ENCODE data around the gene COG2. TPM values are rescaled to one million over a fixed set of nuclear protein-coding genes. Genes with fewer than 3 reads are reported as not detected.

COG2 gene
- total RNA-seq, 1 donor, result 23.9 TPM

- no peaks in the 10 kb centered on the region for H3K79me2 ChIP-seq (ENCODE audit: insufficient read depth, low read length)
- H3K27me3 ChIP-seq (ENCODE audit: insufficient read depth, low read length), result no peaks in the 10 kb centered on the region
- no peak overlapping the region for H3K27ac ChIP-seq (ENCODE audit: low read depth, low read length)
These were observed 33.1 kb upstream of the COG2 start for GRCh38 chr1:230609208-230609607.

GRCh38 chr1:230610589-230610988 lies 31.7 kb upstream of the COG2 start:
- H3K4me3 ChIP-seq (ENCODE audit: insufficient read depth, low read length), result no peak overlapping the region
- DNase-seq (ENCODE audit: insufficient read length, low spot score, missing footprints), result no peak
- no peaks in the 10 kb centered on the region for H3K79me2 ChIP-seq (ENCODE audit: insufficient read depth, low read length)
- no peaks in the 10 kb centered on the region for H3K4me1 ChIP-seq (ENCODE audit: insufficient read depth, low read length)
- TF ChIP-seq CTCF (IDR thresholded peaks at IDR 0.05; ENCODE audit: extremely low read depth, low read depth, low read length), result no peak
- no peaks in the 10 kb centered on the region for H4K20me1 ChIP-seq (ENCODE audit: insufficient read depth, low read length)
- H3K27ac ChIP-seq (ENCODE audit: low read depth, low read length), result no peak overlapping the region
- no peaks in the 10 kb centered on the region for H3K9me3 ChIP-seq (ENCODE audit: low read depth, low read length)
- no peaks in the 10 kb centered on the region for H3K36me3 ChIP-seq (ENCODE audit: insufficient read depth, low read length)
- H3K4me2 ChIP-seq (ENCODE audit: insufficient read depth, low read length), result no peak overlapping the region
- H2AFZ ChIP-seq (ENCODE audit: low read length), result no peak overlapping the region
- H3K27me3 ChIP-seq (ENCODE audit: insufficient read depth, low read length), result no peaks in the 10 kb centered on the region

More at GRCh38 chr1:230609208-230609607, 33.1 kb upstream of the COG2 start:
- H2AFZ ChIP-seq (ENCODE audit: low read length), result no peak overlapping the region
- DNase-seq (ENCODE audit: insufficient read length, low spot score, missing footprints), result no peak
- H3K4me3 ChIP-seq (ENCODE audit: insufficient read depth, low read length), result no peak overlapping the region
- H4K20me1 ChIP-seq (ENCODE audit: insufficient read depth, low read length), result no peaks in the 10 kb centered on the region
- no peaks in the 10 kb centered on the region for H3K36me3 ChIP-seq (ENCODE audit: insufficient read depth, low read length)
- TF ChIP-seq CTCF (IDR thresholded peaks at IDR 0.05; ENCODE audit: extremely low read depth, low read depth, low read length), result no peak
- H3K9me3 ChIP-seq (ENCODE audit: low read depth, low read length), result no peaks in the 10 kb centered on the region
- no peak overlapping the region for H3K4me2 ChIP-seq (ENCODE audit: insufficient read depth, low read length)
- no peaks in the 10 kb centered on the region for H3K4me1 ChIP-seq (ENCODE audit: insufficient read depth, low read length)

- Histone ChIP-seq H4K20me1 (ENCODE audit: insufficient read depth, low read length) (no peaks in the 10 kb centered on the region), H2AFZ (ENCODE audit: low read length) (no peak overlapping the region), H3K9me3 (ENCODE audit: low read depth, low read length) (no peaks in the 10 kb centered on the region), H3K4me1 (ENCODE audit: insufficient read depth, low read length) (no peaks in the 10 kb centered on the region), H3K79me2 (ENCODE audit: insufficient read depth, low read length) (no peaks in the 10 kb centered on the region), H3K4me2 (ENCODE audit: insufficient read depth, low read length) (no peak overlapping the region), H3K27me3 (ENCODE audit: insufficient read depth, low read length) (no peaks in the 10 kb centered on the region), H3K36me3 (ENCODE audit: insufficient read depth, low read length) (no peaks in the 10 kb centered on the region), H3K4me3 (ENCODE audit: insufficient read depth, low read length) (no peak overlapping the region), H3K27ac (ENCODE audit: low read depth, low read length) (no peak overlapping the region)
- no peak for DNase-seq (ENCODE audit: insufficient read length, low spot score, missing footprints)
- TF ChIP-seq CTCF (IDR thresholded peaks at IDR 0.05; ENCODE audit: extremely low read depth, low read depth, low read length), result no peak
These were observed 31.0 kb upstream of the COG2 start for GRCh38 chr1:230611128-230611877.

- Histone ChIP-seq H3K27me3 (ENCODE audit: insufficient read depth, low read length) (no peaks in the 10 kb centered on the region), H3K36me3 (ENCODE audit: insufficient read depth, low read length) (no peaks in the 10 kb centered on the region), H3K27ac (ENCODE audit: low read depth, low read length) (no peak overlapping the region), H3K4me2 (ENCODE audit: insufficient read depth, low read length) (no peak overlapping the region), H3K4me3 (ENCODE audit: insufficient read depth, low read length) (no peak overlapping the region), H3K9me3 (ENCODE audit: low read depth, low read length) (no peaks in the 10 kb centered on the region), H4K20me1 (ENCODE audit: insufficient read depth, low read length) (no peaks in the 10 kb centered on the region), H3K79me2 (ENCODE audit: insufficient read depth, low read length) (no peaks in the 10 kb centered on the region), H2AFZ (ENCODE audit: low read length) (no peak overlapping the region), H3K4me1 (ENCODE audit: insufficient read depth, low read length) (no peaks in the 10 kb centered on the region)
- no peak for DNase-seq (ENCODE audit: insufficient read length, low spot score, missing footprints)
- TF ChIP-seq CTCF (IDR thresholded peaks at IDR 0.05; ENCODE audit: extremely low read depth, low read depth, low read length), result no peak
These were observed 30.4 kb upstream of the COG2 start for GRCh38 chr1:230611878-230612235.

Measured in osteoblast (primary cell).